HepG2 (cell line): ENCODE results near the gene CBX5. TPM values are rescaled to one million over a fixed set of nuclear protein-coding genes. Genes with fewer than 3 reads are reported as not detected.

ENCODE experiments used
- ASH2L ChIP-seq: fragments of 300-600, 200-600 bp; sonication (generic); IDR thresholded peaks from 2 replicates; pipeline ENCODE4 v1.7.0; 2017; ENCODE audit warnings: low read depth, mild to moderate bottlenecking, moderate library complexity, mixed read lengths, low read length; ENCODE audit not compliant: insufficient read length
- FOXK1 ChIP-seq: sonication (generic); formaldehyde crosslinking; IDR thresholded peaks from 2 replicates; pipeline ENCODE4 v1.4.0; 2020; ENCODE audit warnings: low read depth, missing genetic modification reagents, borderline replicate concordance
- GMEB2 ChIP-seq: IDR thresholded peaks from 2 replicates; pipeline ENCODE4 v1.6.1; 2016; ENCODE audit warnings: missing biosample characterization, missing genetic modification reagents, low read depth
- HOXA3 ChIP-seq: sonication (generic); formaldehyde crosslinking; IDR thresholded peaks from 2 replicates; pipeline ENCODE4 v1.5.0; 2020; ENCODE audit warnings: missing genetic modification reagents
- ISX ChIP-seq: sonication (generic); formaldehyde crosslinking; conservative IDR thresholded peaks from 2 replicates; pipeline ENCODE4 v1.5.0; 2020; ENCODE audit warnings: missing genetic modification reagents
- KDM1A ChIP-seq: IDR thresholded peaks from 2 replicates; pipeline ENCODE4 v1.6.1; 2016; ENCODE audit warnings: missing compliant biosample characterization
- NFYB ChIP-seq: sonication (generic); formaldehyde crosslinking; IDR thresholded peaks from 2 replicates; pipeline ENCODE4 v1.4.0; 2020; ENCODE audit warnings: missing genetic modification reagents
- NKX3-1 ChIP-seq: sonication (generic); formaldehyde crosslinking; IDR thresholded peaks from 2 replicates; pipeline ENCODE4 v1.5.0; 2020; ENCODE audit warnings: missing genetic modification reagents
- POLR2A ChIP-seq, 2 experiments: IDR thresholded peaks; 2 replicates each; pipeline ENCODE4 v1.6.1; 2011; ENCODE audit warnings: low read depth in 2 of 2, low read length in 2 of 2, mild to moderate bottlenecking in 1 of 2, moderate library complexity in 1 of 2; ENCODE audit not compliant: insufficient read depth in 1 of 2
- POLR2AphosphoS5 ChIP-seq: IDR thresholded peaks from 2 replicates; pipeline ENCODE4 v1.6.1; 2012; ENCODE audit warnings: low read depth, low read length
- RAD21 ChIP-seq: fragments of 450-650 bp; formaldehyde crosslinking; IDR thresholded peaks from 2 replicates; pipeline ENCODE4 v1.5.0; 2020; ENCODE audit warnings: mild to moderate bottlenecking
- REPIN1 ChIP-seq: sonication (generic); formaldehyde crosslinking; IDR thresholded peaks from 2 replicates; pipeline ENCODE4 v1.8.0; 2022; ENCODE audit warnings: missing genetic modification reagents, low read depth, mild to moderate bottlenecking, borderline replicate concordance
- SNAPC5 ChIP-seq: sonication (generic); formaldehyde crosslinking; IDR thresholded peaks from 2 replicates; pipeline ENCODE4 v1.8.1; 2023; ENCODE audit warnings: mild to moderate bottlenecking, missing genetic modification reagents, borderline replicate concordance
- TCF7 ChIP-seq: sonication (generic); IDR thresholded peaks from 2 replicates; pipeline ENCODE4 v1.6.1; 2016; ENCODE audit warnings: antibody characterized with exemption, low read depth
- TOPORS ChIP-seq: sonication (generic); formaldehyde crosslinking; IDR thresholded peaks from 2 replicates; pipeline ENCODE4 v1.8.0; 2023; ENCODE audit warnings: mild to moderate bottlenecking, missing genetic modification reagents
- WIZ ChIP-seq: sonication (generic); formaldehyde crosslinking; IDR thresholded peaks from 2 replicates; pipeline ENCODE4 v1.5.1; 2020; ENCODE audit warnings: mild to moderate bottlenecking, missing genetic modification reagents
- ZBTB3 ChIP-seq: sonication (generic); formaldehyde crosslinking; IDR thresholded peaks from 2 replicates; pipeline ENCODE4 v1.4.0; 2020; ENCODE audit warnings: low read depth, mild to moderate bottlenecking, moderate library complexity, missing genetic modification reagents, borderline replicate concordance
- ZFP91 ChIP-seq: sonication (generic); formaldehyde crosslinking; IDR thresholded peaks from 2 replicates; pipeline ENCODE4 v1.9.0; 2022; ENCODE audit warnings: missing genetic modification reagents, mild to moderate bottlenecking, borderline replicate concordance
- ZGPAT ChIP-seq: IDR thresholded peaks from 2 replicates; pipeline ENCODE4 v1.6.1; 2016; ENCODE audit warnings: mild to moderate bottlenecking
- ZNF24 ChIP-seq: fragments of 450-650 bp; IDR thresholded peaks from 2 replicates; pipeline ENCODE4 v1.6.1; 2017; ENCODE audit warnings: antibody characterized with exemption, mild to moderate bottlenecking
- ZNF263 ChIP-seq: sonication (generic); formaldehyde crosslinking; IDR thresholded peaks from 2 replicates; pipeline ENCODE4 v1.4.0; 2020; ENCODE audit warnings: missing genetic modification reagents
- ZNF326 ChIP-seq: sonication (generic); formaldehyde crosslinking; IDR thresholded peaks from 2 replicates; pipeline ENCODE4 v1.4.0; 2020; ENCODE audit warnings: missing genetic modification reagents, borderline replicate concordance
- ZNF343 ChIP-seq: sonication (generic); formaldehyde crosslinking; IDR thresholded peaks from 2 replicates; pipeline ENCODE4 v1.4.0; 2020; ENCODE audit warnings: mild to moderate bottlenecking, missing genetic modification reagents
- ZNF451 ChIP-seq: sonication (generic); formaldehyde crosslinking; IDR thresholded peaks from 2 replicates; pipeline ENCODE4 v1.5.0; 2020; ENCODE audit warnings: mild to moderate bottlenecking, missing genetic modification reagents
- ZNF468 ChIP-seq: sonication (generic); formaldehyde crosslinking; IDR thresholded peaks from 2 replicates; pipeline ENCODE4 v1.8.0; 2022; ENCODE audit warnings: mild to moderate bottlenecking, moderate library complexity, missing genetic modification reagents
- ZNF570 ChIP-seq: sonication (generic); formaldehyde crosslinking; IDR thresholded peaks from 2 replicates; pipeline ENCODE4 v1.4.0; 2020; ENCODE audit warnings: mild to moderate bottlenecking, missing genetic modification reagents, borderline replicate concordance
- ZNF775 ChIP-seq: sonication (generic); formaldehyde crosslinking; IDR thresholded peaks from 2 replicates; pipeline ENCODE4 v1.4.0; 2020; ENCODE audit warnings: missing genetic modification reagents, mild to moderate bottlenecking, moderate library complexity, borderline replicate concordance
- ZSCAN21 ChIP-seq: sonication (generic); formaldehyde crosslinking; IDR thresholded peaks from 2 replicates; pipeline ENCODE4 v1.8.0; 2022; ENCODE audit warnings: mild to moderate bottlenecking, missing genetic modification reagents, moderate library complexity, borderline replicate concordance
- polyA plus RNA-seq, 8 experiments: library from polyadenylated mRNA; depleted of rRNA in 3 of 8; stranded (reverse) in 7 of 8; unstranded in 1 of 8; fragments of >200 nt; fragmentation: Illumina TruSeq in 4 of 8; extraction: Trizol in 4 of 8; gene quantifications; 2 replicates each; pipeline versions ENCODE4 v1.2.1 to v1.2.3, GENCODE V29; 2011 to 2016; ENCODE audit warnings: low read depth in 4 of 8, missing spikeins in 1 of 8, mixed read lengths in 1 of 8; ENCODE audit not compliant: insufficient read depth in 1 of 8
- total RNA-seq, 5 experiments: library from RNA; depleted of rRNA; stranded (reverse); fragments of >200 nt; fragmentation: Illumina TruSeq; extraction: Trizol; gene quantifications; 2 replicates each; pipeline ENCODE4 v1.2.3, GENCODE V29; 2016; ENCODE audit warnings: low read depth in 1 of 5

CBX5 gene
- total and polyA plus RNA-seq, 2 of the 13 experiments (the other 11 are each of a cell fraction or from before 2014, with no cell fraction given) = 16.0 to 22.2 TPM

GRCh38 chr12:54214553-54215406 is 65.1 kb downstream of the CBX5 start (continued):
- no peak for TF ChIP-seq ZNF775 (CRISPR knock-in tag)
- TF ChIP-seq ZNF263 = no peak
- TF ChIP-seq TOPORS (CRISPR knock-in tag) = no peak
- no peak for TF ChIP-seq ZNF570 (CRISPR knock-in tag)
- peak; percentile 85 for TF ChIP-seq RAD21 (CRISPR knock-in tag)
- TF ChIP-seq GMEB2 (CRISPR knock-in tag) = no peak
- TF ChIP-seq POLR2A (IDR thresholded peaks at IDR 0.05; ENCODE audit: insufficient read depth in 1 of 2, low read depth in 2 of 2, low read length in 2 of 2) = no peak
- no peak for TF ChIP-seq ASH2L
- peak; percentile 40; the same call in 1 of the 2 replicates for TF ChIP-seq ZGPAT (CRISPR knock-in tag)
- TF ChIP-seq ZNF468 (CRISPR knock-in tag) = no peak
- peak; percentile 78 for TF ChIP-seq HOXA3 (CRISPR knock-in tag)
- no peak for TF ChIP-seq ZNF24
- no peak for TF ChIP-seq NFYB
- TF ChIP-seq ZNF326 = no peak
- TF ChIP-seq ZSCAN21 (CRISPR knock-in tag) = no peak
- no peak for TF ChIP-seq ZNF343 (CRISPR knock-in tag)
- TF ChIP-seq SNAPC5 (CRISPR knock-in tag) = no peak
- 0 out of 2 replicates have a peak, but pooled peaks have one; percentile 55 for TF ChIP-seq KDM1A (CRISPR knock-in tag)
- peak; percentile 52; the same call in 1 of the 2 replicates for TF ChIP-seq FOXK1 (CRISPR knock-in tag)
- no peak for TF ChIP-seq ZNF451
- TF ChIP-seq WIZ (CRISPR knock-in tag) = no peak
- no peak for TF ChIP-seq ISX (CRISPR knock-in tag)
- peak; percentile 63; the same call in 1 of the 2 replicates for TF ChIP-seq REPIN1 (CRISPR knock-in tag)
- TF ChIP-seq NKX3-1 (CRISPR knock-in tag) = no peak
- TF ChIP-seq ZBTB3 (CRISPR knock-in tag) = no peak
- peak; percentile 70 for TF ChIP-seq ZFP91 (CRISPR knock-in tag)
- TF ChIP-seq TCF7 = no peak
- no peak for TF ChIP-seq POLR2AphosphoS5
